NCI-H2227 (cell line): ENCODE measurements around the gene KLK1.

Source experiments
- DNase-seq: peaks from one replicate; lab custom pipeline; 2025; ENCODE audit not compliant: unreplicated experiment; lab: John Stamatoyannopoulos, UW

The KLK1 gene

DNA sequence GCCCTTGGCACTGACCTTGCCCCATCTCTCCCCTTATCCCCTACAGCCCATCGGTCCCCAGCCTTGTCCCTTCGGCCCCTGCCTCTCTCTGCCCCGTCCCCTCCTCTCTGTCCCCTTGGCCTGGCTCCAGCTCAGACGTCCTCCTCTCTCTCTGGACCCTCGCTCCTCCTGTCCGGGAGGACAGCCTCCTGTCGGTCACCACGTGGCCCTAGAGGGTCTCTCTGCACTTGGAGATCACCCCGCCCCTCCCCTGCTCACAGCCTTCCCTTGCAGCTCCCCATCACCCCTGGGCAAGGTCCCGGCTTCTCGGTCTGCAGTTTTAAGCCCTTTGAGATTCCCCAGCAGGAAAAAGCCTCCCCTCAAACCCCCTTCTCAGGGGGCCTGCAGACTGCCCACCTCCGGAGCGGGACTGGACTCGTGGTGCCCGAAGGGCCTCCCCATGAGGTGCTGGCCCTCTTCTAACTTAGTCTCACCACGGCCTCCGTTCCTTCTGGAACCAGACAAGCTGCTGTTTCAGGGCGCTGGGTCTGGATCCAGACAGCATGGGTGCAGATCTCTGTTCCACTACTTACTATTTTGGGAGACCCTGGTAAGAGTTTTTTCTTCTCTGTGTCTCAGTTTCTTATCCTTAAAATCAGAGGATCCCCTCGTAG, 13.1 kb upstream of the KLK1 start:
- no peak for DNase-seq

DNA sequence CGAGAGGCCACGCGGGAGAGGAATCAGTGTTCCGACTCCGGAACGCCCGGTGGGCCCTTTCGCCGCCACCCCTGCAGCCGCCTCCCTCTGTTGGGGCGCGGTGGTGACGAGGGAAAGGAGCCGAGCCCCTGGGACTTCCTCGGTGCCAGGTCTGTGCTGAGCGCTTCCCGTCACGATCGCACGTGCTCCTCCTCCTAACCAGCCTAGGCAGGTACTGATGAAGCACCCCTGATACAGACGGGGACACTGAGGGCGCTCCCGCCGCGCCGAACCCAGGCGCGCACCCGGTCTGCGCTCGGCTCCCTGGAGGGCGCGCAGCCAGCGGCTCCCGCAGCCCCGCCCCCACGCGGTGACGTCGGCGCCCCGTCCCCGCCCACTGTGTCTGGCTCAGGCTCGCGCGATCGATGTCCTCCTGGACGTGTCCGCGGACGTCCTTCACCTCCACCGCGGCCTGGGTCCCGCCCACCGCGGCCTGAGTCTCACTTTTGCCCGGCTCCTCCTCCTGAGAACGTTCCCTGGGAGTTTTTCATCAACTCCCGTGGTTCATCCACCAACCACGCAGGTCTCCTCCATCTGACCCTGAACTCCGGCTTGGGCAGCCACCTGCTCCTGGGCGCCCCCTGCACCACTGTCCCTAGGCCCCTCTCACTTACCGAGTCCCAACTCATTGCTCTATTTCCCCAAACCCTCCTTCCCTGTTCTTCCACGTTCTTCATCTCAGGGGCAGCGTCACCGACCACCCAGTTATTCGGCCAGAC, 12.4 kb upstream of the KLK1 start:
- peak; percentile 79 for DNase-seq

DNA sequence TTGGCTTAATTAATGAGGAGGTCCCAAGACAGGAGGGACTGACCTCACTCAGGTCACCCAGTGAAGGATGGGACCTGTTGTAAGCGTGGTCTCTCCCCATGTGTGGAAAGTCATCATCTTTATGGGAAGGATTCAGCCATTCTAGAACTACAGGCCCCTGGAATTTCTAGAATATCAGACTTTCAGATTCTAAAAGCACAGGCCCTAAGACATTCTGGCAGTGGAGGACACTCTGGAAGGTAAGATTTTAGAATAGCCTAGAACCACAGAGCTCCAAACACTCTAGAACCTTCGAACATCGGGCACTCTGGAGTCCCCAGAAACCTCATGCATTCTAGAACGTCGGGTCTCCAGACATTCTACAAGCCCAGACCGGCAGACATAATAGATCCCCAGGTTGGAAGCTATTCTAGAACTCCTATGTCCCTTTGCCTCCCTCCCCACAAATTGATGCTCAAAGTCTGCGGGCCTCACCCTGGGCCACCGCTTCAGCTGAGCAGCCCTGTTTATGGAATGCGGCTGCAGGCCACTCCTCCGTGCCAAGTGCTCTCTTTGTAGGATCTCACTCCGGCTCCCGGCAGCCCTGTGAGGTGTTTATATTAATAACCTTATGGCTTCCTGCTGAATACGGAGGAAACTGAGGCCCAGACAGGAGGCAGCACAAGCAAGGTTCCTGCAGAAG, 11.7 kb upstream of the KLK1 start:
- DNase-seq: peak; percentile 45

DNA sequence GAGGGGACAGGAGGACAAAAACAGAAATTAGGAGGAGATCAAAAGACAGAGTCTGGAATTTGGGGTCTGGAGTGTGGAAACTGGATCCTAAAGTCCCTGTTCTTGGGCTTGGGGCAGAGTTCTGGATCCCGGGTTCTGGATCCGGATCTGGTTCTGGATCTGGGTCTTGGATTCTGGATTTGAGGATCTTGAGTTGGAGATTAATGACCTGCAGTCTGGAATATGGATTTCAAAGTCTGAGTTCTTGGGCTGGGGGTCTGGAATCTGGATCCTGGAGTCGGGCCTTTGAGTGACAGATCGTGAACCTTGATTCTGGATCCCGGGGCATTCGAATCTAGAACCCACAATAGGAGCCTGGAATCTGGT, 10.2 kb upstream of the KLK1 start:
- no peak for DNase-seq

DNA sequence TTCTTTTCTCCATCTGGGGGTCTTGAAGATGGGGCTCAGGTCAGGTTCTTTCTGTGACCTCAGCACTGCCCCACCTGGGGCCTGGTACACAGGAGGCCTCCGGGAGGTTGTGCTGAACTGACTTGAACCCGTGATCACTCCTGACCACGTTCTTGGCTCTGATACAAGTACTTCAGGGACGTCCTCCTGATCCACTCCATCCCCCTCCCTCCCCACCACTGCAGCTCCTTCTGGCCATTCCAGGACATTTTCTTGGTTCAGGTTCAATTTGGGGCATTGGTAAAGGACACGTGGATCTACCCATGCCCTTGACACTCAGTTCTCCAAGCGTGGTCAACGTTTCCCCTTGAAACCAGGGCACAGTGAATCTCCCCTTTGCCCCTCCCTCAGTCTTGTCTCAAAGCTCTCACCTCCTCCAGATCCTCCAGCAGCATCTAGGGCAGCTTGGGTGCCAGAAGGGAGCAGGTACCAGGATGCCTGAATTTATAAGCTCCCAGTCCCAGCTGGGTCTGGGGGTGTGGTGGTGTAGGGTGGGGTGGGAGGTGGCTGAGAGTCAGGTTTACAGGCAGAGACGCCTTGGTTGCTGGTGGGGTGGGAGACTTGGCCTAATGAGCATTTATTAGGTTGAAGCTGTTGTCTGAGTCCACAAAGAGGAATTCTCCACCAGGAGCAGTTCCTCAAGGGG, 9.7 kb upstream of the KLK1 start, which contains the start of gene KLK15:
Gene KLK15, minus strand, starts transcription at position 458 of the 685 bp plus-strand sequence. CDS start 2,082 bp downstream, outside the sequence.
- no peak for DNase-seq

DNA sequence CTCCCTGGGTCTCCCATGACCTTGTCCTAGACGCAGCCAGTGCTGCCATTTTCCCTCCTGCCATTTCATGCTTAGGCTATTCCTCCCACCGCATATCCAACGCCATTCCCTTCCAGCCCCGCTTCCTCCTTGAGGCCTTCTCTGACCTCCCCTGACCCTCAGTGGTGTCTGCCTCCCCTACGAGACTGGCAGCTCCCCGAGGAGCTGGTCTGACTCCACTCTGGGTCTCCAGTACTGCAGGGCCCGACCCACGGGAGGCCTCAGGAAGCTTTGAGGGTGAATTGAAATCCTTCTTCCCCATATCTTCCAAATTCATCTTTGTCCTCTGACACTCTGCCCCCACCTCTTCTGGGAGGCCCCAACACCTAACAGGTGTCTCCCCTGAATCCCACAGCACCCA, 9.1 kb upstream of the KLK1 start:
- DNase-seq: no peak

DNA sequence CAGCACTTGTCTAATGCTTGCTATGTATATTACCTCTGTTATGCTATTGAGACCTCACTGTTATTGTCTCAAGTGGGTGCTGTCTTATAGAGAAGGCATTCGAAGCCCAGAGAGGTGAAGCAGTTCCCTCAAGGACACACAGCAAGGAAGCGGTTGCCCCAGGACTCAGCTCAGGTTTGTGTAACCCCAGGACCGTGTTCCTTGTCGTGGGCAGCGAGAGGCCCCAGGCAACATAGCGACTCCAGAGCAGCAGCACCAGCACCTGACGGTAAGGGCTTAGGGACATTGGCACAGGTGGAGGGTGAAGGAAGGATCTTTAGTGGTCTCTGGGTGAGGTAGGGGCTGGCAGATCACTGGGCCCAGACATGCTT, 7.4 kb upstream of the KLK1 start:
- no peak for DNase-seq

DNA sequence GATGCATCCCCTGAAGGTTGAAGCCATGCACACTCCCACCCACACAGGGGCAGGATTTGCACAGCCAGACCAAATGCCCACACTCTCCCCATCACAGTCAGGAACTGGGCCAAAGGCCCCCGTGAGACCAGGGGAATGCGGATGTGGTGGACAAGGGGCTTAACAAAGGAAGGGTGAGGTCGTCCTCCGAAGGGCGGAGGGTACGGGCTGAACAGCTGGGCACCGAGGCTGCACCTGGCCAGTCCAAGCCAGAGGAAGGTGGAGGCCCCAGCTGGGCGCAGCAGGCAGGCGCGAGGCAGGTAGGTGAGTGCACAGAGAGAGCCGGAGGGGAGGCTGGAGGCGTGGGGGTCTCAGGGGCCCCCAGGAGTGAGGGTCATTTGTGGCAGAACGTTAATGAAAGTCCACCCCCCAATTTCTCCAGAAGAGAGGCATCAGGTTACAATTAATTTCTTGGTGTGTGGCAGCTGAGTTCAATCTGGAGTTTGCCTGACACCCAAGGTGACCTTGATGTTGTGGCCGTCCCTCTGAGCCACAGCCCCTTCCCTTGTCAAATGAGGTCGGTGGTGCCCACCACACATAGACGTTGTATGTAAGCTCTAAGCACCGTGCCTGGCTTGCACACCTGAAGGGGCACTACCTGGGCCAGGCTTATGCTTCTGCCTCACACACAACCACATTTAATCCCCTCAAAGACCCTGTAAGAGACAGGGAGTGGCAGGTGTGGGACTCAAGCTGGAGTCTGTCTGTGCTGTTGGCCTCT, 6.9 kb upstream of the KLK1 start:
- DNase-seq: no peak

DNA sequence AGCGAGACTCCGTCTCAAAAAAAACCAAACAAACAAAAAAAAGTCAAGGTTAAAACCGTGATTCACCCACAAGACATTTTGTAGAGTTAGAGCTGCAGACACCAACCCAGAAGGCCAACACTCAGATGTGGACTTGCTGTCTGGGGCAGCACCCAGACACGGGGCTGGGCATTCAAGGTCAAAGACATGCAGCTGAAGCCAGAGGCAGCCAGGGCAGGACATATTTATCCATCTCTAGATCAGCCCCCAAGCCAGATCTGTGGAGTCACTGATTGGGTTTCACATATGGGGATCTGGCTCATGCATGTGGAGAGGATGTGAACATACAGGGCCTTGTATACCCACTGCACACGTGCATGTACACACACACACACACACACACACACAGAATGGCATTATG, 6.2 kb upstream of the KLK1 start:
- no peak for DNase-seq

DNA sequence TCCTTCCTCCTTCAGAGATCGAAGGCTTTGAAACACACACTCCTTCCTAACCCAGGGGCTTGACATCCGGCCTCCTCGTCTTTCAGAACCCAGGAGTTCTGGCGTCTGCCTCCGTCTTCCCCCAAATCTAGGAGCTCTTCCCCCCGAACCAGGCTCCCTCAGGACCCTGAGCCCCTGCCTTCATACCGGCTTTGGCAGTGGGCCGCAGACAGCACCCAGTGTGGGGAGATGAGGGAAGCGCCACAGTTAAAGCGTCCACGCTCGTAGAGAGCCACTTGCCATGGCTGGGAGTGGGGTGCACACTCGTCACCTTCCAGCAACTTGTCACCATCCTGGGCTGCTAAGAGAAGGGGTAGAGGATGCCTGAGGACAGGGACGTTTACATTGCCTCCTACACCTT, 3.9 kb upstream of the KLK1 start:
- DNase-seq: no peak

DNA sequence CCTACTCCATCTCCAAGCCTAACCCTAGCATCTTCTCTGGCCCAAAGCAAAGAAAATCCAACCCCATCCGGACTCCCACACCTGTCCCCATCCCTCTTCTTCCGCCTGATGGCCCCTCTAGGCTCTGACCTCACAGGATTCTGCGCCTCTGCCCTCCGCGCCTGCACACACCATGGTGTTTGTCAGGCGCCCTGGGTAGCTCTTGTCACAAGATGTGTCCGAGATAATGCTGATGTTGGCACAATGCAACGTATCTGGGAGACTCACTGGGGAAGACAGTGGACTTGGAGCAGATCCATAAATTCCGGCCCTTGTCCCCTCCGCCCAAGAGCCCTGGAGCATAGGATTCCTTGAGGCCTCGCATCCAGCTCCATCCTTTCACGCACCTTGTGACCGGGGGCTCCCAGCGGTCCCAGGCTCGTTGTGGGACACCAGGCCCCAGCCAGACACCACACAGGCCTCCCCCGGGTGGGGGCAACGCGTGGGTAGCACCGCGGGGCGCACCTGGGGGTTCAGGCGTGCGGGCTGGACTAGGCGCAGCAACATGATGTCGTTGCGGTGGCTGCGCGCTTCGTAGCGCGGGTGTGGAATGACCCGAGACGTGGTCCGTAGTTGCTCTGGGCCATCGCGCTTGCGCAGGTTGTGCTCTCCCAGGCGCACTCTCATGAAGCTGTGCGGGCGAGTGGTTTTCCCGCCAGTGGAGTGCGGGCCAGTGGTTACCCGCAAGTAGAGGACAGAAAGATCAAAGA, 3.1 kb upstream of the KLK1 start:
- DNase-seq: no peak

DNA sequence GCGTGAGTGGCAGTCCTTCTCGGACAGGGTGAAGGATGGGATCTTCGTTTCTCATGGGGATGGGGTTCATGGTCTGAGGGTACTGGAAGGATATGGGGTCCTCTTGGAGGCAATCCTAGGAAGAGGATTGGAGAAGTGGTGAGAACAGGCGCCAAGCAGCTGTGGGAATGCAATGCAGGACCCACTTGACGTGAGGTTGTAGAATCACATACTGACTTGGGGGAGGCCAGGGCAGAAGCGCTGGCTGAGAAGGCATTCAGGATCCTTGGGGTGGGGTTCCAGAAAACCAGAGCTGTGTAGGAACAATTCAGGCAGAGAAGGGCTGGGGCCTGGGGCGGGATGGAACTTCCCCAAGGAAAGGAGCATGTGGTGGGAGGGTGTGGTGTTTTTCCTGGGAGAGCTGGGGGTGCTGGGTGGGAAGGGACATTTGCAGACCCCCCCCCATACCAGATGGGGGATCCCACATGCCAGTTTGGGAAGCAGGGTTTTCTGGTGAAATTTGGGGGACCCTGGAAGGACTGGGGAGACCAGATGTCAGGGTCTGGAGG, 852 bp downstream of the KLK1 start:
- no peak for DNase-seq

DNA sequence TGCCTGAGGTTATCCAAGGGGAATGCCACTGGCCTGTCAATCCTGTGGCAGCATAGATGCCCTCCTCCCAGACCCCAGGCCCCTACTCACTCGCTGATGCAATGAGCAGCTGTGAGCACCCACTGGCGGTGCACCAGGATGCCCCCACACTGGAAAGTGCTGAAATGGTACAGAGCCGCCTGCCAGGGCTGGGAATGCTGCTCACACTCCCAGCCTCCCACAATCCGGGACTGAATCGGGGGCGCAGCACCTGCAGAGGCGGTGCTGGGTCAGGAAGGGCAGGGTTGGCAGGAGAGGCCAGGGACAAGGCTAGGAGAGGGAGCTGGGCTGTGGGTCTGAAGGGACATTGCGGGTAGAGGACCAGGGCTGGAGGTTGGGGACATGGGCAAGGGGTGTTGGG, 2.0 kb downstream of the KLK1 start:
- DNase-seq: no peak

DNA sequence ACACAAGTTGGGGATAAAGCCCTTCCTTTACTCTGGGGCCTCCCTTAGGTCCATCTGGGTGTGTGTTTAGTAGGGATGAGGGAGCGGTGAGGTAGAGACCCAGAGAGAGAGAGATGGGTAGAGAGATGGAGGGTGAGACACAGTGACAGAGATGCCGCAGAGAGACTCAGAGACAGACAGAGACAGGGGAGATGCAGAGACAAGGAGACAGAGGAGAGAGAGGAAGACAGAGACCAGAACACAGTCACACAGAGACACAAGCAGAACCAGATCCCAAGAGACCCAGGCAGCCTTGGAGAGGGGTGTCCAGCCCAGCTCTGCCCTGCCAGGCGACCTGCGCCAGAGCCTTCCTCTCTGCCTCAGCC, 2.4 kb downstream of the KLK1 start:
- DNase-seq: no peak

DNA sequence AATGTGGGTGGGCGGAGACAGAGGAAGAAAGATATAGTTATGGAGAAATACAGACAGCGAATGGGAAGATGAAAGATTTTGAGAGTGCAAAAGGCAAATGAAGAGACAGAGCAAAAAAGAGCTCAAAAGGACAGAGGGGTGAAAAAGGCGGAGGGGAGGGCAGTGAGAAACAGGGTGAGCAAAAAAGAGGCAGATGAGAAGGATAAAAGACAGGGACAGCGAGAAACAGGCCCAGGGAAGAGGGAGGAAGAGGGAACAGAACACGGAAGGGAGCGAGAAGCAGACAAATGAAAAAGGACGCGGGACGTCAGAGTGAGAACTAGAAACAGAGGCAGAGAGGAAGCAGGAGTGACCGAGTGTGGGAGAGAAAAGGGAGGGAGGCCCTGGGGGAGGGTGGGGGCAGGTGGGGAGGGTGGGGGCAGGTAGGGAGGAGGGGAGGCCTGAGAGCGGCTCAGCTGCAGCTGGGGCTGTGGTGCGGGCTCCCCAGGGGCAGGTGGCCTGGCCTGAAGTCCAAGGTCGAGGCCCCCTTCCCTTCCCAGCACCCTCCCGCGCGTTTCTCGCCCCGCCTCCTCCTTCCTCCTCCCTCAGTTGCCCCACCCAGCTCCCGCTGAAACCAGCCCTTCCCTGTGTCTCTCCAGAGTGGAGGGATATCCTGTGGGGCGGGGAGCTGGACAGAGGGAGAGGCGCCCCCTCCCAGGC, 2.9 kb downstream of the KLK1 start:
- DNase-seq: no peak

DNA sequence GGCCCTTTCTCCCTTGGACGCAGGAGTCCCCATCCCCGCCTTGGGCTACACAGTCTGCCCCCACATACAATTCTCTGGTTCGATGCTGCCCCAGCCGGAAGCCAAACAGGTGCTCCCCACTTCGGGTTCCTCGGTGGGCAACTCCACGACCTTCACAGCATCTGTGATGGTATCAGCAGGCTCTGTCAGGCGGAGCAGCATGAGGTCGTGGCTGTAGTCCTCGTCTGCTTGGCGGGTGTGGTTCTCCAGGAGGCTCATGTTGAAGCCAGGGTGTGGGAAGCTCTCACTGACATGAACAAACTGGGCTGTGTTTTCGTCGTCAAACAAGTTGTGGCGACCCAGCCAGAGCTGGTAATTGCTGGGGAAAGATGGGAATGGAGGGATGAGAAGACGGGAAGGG, 3.5 kb downstream of the KLK1 start:
- no peak for DNase-seq

DNA sequence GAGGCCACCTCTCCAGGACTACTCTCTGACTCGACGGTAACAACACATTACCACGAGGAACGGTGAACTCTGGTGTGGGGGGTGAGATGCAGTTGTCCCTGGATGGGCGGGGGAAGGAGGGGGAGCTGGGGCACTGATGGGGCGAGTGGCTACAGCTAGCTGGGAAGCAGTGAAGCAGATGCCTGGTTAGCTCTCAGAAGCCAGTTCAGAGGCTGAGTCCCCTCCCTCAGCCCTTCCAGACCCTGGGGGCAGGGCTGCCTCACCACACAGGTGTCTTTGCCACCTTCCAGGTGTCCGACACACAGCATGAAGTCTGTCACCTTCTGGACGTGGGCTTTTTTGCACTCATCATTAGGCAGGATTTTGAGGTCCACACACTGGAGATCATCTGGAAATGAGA, 4.0 kb downstream of the KLK1 start:
- no peak for DNase-seq

DNA sequence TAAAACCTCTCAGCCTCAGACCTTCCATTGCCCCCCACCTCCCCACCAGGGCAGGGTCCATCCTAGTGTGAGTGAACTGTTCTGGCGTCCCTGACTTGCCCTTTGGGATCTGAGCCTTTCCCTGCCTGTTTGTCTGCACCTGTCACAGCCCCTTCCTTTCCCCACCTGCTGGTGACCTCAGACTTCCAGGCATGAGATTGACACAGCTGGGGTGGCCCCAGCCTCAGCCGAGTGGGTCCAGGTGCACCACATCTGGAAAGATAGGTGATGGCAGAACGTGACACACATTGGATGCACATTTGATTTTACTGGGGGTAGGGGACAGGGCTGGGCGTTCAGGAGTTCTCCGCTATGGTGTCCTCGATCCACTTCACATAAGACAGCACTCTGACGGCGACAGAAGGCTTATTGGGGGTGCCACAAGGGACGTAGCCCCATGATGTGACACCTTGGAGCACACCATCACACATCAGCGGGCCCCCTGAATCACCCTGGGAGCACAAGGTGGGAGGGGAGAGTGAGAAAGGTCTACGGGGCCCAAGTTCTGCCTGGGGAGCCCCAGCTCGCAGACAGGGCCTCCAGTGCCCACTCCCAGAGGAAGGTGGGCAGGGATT, 4.6 kb downstream of the KLK1 start:
- no peak for DNase-seq
